Measurements from ENCODE around the gene ASB2.

ASB2 gene

DNA sequence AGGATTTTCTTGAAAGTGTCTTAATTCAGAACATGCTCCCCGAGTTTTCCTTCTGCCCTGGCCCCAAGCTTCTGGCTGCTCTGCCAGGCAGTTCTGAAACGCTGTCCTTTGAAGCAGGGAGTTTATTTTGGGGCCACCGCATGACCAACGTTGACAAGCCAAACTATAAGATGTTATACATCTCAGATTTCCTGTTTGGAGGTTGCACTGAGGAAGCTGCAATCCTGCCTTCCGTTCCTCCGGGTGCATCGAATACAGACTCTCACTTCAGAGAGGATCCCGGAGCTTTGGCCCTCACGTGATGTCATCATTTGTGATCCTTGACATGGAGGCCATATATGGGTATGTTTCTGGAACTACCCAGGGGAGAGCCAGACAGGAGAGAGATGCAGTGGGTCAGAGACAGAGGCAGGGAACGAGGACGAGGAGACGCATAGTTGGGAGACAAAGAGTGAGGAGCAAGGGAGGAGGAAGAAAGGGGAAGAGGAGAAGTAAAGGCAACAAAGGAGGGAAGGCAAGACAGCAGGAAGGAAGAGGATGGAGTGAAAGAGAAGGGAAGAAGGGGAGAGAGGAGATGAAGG, at the start of gene ASB2:
TSS of gene ASB2 (minus strand) at position 94 of the 581 bp plus-strand sequence. CDS start 12,031 bp downstream, outside the sequence.
- DNase-seq: no peak

- DNase-seq: no peak
Observed at GRCh38 chr14:94025720-94026119, 49.4 kb upstream of the ASB2 start.

GRCh38 chr14:94024549-94024948, 48.2 kb upstream of the ASB2 start:
- DNase-seq: no peak

DNA sequence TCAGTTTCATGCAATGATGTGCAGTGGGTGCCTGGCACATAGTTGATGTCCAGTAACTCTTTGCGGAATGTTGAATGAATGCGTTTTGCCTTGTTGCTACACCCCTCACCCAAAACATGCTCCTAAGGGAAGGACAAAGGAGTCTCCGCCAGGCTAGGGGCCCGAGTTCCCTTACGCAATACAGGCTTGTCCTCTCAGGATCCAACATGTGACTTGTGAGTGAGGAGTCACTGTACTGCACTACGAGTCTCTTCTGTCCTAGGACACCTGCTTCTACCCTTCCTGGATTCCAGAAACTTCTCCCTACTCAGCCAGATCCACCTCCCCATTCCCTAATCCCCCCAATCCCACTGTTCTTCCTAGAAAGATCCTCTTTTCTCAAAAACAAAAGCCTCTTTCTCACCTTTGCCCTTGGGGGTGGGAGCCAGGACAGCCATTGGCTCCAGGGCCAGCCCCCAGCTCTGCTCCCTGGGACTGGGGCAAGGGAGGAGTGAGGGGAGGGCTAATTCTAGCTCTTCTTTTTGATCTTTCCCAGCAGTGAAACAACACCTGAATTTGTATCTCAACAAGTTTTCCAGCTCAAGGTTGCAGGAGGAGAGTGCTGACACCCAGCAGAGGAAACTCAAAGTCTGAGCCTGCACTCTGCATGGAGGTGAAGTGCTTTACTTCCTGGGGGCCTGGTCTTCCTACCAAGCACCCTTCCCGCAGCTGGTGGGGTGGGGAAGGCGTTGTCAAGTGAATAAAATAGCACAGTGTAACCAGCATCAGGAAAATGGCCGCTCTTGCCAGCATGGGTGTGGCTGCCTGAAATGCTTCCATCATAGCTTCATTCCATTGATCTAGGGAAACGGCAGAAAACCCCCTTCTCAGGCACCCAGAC, 46.4 kb upstream of the ASB2 start:
- DNase-seq: no peak

GRCh38 chr14:94021416-94022157, 45.2 kb upstream of the ASB2 start:
- DNase-seq: peak; percentile 22

DNA sequence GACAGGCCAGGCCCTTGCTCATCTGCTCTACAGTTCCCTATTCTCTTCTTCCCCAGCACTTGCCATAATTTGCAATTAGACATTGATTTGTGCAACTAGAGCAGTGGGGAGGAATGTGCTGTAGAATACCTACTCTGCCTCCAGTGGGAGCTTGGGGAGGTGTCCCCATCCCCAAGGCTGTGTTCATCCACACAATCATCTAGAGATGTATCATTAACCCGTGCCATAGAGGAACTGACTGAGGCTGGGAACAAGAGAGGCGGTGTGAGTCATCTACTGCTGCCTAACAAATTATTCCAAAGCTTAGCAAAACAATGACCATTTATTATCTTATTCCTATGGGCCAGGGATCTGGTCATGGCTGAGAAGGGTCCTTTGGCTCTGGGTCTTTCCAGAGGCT, 44.6 kb upstream of the ASB2 start:
- DNase-seq: no peak

DNA sequence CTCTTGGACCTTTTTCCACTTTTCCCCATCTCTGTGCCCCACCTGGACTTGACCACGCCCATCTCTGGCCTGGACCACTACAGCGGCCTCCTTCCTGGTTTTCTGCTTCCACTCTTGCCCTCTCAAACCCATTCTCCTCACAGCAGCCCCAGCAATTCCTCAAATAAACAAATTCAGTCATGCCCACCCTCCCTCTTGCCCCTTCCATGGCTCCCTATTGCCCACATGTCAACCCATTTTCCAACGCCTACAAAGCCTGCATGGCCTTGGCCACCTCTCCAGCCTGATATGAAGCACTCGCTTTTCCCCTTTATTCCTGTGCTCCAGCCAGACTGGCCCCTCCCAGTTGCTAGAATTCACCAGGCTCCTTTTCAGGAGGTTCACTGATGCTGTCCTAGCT, 43.9 kb upstream of the ASB2 start:
- DNase-seq: no peak

DNA sequence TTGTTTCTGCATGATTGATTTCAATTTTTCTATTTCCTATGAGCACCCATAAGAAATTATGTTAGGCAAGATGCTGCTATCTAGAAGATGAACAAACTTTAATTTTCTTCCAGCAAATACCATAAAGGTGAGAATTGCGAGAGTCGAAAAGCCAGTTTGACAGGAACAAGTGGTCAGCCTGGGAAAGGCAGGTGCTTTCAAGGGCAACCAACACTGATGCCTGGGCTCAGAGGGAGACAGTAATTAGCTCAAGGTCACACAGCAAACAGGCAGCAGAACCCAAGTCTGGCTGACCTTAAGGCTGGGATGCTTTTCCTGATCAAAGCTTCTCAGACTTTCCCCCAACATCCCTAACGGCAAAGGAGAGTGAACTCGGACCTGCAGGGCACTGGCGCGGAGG, 43.0 kb upstream of the ASB2 start:
- no peak for DNase-seq

- no peak for DNase-seq
Observed at GRCh38 chr14:94018308-94018707, 41.9 kb upstream of the ASB2 start.

GRCh38 chr14:94016446-94016976, 40.1 kb upstream of the ASB2 start:
- no peak for DNase-seq

DNA sequence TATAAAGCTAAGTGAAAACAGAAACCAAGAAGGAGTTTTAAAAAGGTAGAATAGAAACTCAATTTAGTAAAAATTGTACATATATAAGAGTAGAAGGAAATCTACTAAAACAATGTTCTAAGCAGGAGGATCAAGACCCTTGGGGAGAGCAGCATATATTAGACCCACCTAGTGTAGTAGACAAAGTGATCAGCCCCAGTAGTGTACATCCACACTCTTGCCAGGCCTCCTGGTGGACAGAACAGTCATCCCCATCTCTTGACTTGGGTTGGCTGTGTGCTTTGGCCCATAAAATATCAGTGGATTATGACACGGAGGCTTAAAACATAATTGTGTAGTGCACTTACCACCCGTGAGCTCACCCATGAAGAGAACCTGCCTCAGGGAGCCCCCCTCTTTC, 38.9 kb upstream of the ASB2 start:
- no peak for DNase-seq

GRCh38 chr14:94014382-94014781, 38.0 kb upstream of the ASB2 start:
- DNase-seq: no peak

GRCh38 chr14:94011795-94012194, 35.4 kb upstream of the ASB2 start:
- no peak for DNase-seq

- no peak for DNase-seq
Observed at GRCh38 chr14:94010625-94011024, 34.3 kb upstream of the ASB2 start.

DNA sequence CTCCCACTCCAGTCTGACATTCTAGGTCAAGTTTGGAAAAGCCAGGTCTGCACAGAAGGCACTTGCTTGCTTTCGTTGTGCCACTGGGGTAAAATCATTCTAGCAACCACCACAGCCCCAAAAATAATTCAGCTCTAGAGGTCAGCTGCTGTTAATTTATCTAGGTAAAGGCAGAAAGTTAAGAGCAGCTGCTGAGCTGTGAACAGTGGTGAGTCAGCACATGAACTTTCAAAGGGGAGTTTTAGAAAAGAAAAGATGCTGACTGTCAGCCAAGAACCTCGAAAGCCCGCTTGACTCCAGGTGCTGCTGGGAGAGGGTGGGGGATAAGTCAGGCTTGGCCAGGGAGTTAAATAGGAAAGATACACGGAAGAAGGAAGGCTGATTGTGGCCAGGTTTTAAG, 33.4 kb upstream of the ASB2 start:
- no peak for DNase-seq

DNA sequence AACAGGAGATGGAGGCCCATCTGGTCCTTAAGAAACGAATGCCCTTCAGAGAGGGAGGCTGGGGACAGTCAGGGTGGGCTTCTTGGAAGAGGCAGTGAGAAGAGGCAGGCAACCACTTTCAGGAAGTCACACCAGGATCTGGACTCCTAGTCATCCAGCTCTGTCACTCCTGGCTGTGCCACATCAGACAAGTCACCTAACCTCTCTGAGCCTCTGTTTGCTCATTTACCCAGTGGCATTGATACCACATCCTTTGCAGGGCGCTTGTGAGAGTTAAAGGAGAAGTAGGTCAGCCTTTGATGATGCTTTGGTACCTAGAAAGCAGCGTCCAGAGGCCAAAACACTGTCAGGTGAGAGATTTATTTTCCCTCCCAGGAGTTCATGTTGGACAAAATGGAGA, 31.9 kb upstream of the ASB2 start:
- DNase-seq: no peak

DNA sequence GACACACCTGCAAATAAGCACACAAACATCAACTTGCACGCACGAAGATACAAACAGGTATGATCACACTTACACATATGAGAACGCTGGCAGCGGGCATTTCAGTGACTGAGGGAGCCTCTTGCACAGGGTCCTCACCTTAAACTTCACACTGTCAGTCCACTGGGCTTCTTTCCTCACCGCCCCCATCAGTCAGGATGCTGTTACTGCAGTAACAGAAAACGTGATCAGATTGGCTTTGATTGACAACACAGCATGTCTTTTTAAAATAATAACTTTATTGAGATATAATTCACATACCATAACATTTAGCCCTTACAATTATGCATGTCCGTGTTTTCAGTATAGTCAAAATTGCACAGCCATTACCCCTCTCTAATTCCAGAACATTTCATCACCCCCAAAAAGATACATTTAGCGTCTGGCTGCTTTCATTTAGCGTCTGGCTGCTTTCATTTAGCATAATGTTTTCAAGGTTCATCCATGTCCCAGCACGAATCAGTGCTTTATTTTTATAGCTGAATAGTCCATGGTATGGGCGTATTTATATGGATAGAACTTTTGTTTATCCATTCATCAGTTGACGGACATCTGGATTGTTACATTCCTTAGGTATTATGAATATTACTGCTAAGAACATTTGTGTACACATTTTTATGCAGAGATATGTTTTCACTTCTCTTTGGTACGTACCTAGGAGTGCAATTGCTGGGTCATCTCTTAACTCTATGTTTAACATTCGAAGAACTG, 29.1 kb upstream of the ASB2 start:
- no peak for DNase-seq

GRCh38 chr14:94004015-94004414, 27.6 kb upstream of the ASB2 start:
- no peak for DNase-seq

DNA sequence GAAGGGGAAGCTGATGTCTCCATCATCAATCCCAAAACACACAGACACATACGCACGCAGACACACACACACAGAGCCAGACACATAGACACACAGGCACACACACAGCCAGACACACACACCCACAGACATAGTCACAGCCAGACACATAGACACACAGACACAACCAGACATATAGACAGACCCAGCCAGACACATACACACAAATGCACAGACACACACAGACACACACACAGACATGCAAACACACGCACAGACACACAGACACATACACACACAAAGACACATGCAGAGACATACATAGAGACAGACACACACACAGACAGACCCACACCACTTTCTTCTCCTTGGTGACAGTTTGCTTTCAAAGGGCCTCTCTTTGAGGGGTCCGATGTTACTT, 27.0 kb upstream of the ASB2 start:
- DNase-seq: no peak

DNA sequence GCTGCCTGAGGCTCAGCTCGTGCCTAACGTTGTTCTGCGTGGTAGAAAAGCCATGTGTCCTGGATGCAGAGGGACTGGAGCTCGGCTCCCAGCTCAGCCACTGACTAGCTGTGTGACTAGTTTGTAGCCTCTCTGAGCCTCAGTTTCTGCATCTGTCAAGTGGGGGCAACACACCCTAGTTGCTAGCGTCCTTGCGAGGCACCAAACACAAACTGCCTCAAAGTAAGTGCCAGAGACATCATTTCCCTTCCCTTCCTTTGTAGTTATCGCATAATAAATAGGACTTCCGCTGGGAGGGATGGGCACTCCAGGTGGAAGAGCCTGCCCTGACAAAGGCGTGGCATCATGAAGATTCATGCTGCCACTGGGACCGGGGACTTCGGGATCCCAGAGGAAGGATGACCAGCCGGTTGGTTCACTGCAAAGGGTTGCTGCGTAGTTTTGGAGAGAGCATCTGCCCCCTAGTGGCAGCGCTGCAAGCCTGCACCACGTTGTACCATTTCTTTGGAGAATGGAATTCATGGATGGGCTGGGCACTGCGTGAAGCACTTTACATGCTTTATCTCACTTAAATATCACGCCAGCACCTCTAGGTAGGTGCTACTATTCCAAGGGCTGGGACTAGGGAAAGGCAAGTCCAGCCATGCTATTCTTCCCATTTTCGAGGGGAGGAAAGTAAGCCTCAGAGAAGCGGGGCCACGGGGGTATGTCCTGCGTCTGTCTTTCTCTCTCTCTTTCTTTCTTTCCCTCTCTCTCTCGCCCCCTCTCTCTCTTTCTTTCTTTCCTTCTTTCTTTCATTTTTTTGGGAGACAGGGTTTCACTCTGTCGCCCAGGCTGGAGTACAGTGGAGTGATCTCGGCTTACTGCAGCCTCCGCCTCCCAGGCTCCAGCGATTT, 25.4 kb upstream of the ASB2 start:
- peak; percentile 49 for DNase-seq

GRCh38 chr14:94001016-94001415, 24.6 kb upstream of the ASB2 start:
- DNase-seq: no peak

DNA sequence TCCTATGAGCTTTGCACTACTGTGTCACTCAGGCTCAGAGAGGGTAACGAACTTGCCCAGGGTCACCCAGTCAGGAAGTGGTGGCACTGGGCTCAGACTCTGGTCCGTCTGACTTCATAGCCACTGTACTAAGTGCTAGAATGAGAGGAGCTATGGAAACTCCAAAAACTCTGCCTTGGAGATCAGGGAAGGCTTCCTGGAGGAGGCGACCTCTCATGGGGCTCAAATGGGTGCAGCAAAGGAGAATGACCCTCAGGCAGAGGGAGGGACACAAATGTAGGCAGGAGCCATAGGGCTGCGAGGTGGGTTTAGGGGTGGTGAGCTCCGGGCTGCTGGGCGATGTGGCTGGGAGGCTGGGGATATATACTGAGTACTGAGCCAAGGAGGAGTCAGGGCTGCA, 23.9 kb upstream of the ASB2 start:
- no peak for DNase-seq

Data from stimulated activated naive CD4-positive, alpha-beta T cell treated with Interleukin-2 at 50 U/mL for 16 hours (primary cell).